Measurements from ENCODE around the gene CATSPER1.

The CATSPER1 gene

GRCh38 chr11:66070604-66071380 is 44.5 kb upstream of the CATSPER1 start:
- Histone ChIP-seq H3K4me3 (ENCODE audit: low read depth, low read length) (peak overlapping the region; percentile 72), H3K27ac (peak overlapping the region; percentile 76), H3K27me3 (replicated peaks) (no peaks in the 10 kb centered on the region), H3K36me3 (replicated peaks) (peaks cover 49% of the 10 kb centered on the region)
- no peak for TF ChIP-seq CTCF (IDR thresholded peaks at IDR 0.05; ENCODE audit: low read depth, low read length, missing control alignments)
- DNase-seq: no peak
- in situ Hi-C loops (cut with HindIII; ENCODE audit: low pct_ligation_motif_present, low sequenced_read_pairs): no loop called here

DNA sequence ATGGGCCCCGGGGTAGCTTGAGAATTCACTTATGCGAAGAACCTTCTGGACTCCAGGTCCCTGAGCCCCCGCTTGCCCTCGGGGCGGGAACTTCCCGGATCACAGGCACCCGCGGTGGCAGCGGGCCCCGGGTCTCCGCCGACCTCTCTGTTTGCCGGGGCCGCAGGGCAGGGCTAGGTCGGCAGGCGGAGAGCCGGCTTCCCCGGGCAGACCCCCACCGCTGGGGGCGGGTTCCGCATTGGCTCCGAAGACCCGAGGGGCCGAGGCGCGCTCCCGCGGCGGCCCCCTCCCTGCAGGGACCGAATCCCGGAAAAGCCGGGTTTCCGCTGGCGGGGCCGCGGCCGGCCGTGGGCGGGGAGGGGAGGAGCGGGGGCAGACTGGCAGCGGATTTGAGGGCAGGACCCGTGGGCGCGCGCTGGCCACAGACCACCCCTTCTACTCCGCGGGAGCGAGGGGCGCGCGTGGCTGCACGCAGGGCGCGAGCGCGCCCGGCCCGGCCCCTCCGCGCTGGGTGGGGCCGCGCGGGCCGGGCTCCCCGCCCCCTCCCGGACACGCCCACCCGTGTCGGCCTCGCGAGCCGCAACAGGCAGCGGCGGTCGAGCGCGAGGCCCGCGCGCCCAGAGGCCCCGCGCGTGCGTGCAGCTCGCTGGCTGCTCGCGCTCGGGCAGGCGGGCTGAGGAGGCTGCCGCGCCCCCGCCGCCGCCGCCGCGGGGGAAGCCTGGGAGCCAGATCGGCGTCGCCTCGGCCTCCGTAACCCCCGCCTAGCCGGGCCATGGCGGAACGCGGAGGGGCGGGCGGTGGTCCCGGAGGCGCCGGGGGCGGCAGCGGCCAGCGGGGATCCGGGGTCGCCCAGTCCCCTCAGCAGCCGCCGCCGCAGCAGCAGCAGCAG is 43.7 kb upstream of the CATSPER1 start, which contains the start of gene PACS1:
TSS of gene PACS1 (plus strand) at position 558 of the 889 bp plus-strand sequence. CDS start at position 773, 215 bp downstream.
- H3K36me3 ChIP-seq (replicated peaks): peaks cover 53% of the 10 kb centered on the region
- no peak for TF ChIP-seq CTCF (IDR thresholded peaks at IDR 0.05; ENCODE audit: low read depth, low read length, missing control alignments)
- H3K27me3 ChIP-seq (replicated peaks): no peaks in the 10 kb centered on the region
- H3K27ac ChIP-seq: peak within 1 kb of the TSS; percentile 78
- in situ Hi-C loops (cut with HindIII; ENCODE audit: low pct_ligation_motif_present, low sequenced_read_pairs): no loop called here
- peak; percentile 58 for DNase-seq
- H3K4me3 ChIP-seq (ENCODE audit: low read depth, low read length): peak within 1 kb of the TSS; percentile 72

- TF ChIP-seq CTCF (IDR thresholded peaks at IDR 0.05; ENCODE audit: low read depth, low read length, missing control alignments): peak; percentile 43
- in situ Hi-C loops (cut with HindIII; ENCODE audit: low pct_ligation_motif_present, low sequenced_read_pairs): no loop called here
- Histone ChIP-seq H3K4me3 (ENCODE audit: low read depth, low read length) (peak overlapping the region; percentile 47), H3K27ac (peak overlapping the region; percentile 78), H3K27me3 (replicated peaks) (no peaks in the 10 kb centered on the region), H3K36me3 (replicated peaks) (peaks cover 55% of the 10 kb centered on the region)
- peak; percentile 48 for DNase-seq
These were observed 42.8 kb upstream of the CATSPER1 start for GRCh38 chr11:66068923-66069714.

GRCh38 chr11:66068154-66068821 is 42.0 kb upstream of the CATSPER1 start:
- Histone ChIP-seq H3K4me3 (ENCODE audit: low read depth, low read length) (no peak overlapping the region), H3K27me3 (replicated peaks) (no peaks in the 10 kb centered on the region), H3K36me3 (replicated peaks) (peaks cover 61% of the 10 kb centered on the region), H3K27ac (peak overlapping the region; percentile 10)
- in situ Hi-C loops (cut with HindIII; ENCODE audit: low pct_ligation_motif_present, low sequenced_read_pairs): no loop called here
- DNase-seq: peak; percentile 67
- peak; percentile 97 for TF ChIP-seq CTCF (IDR thresholded peaks at IDR 0.05; ENCODE audit: low read depth, low read length, missing control alignments)

- DNase-seq: no peak
- H3K27me3 ChIP-seq (replicated peaks): no peaks in the 10 kb centered on the region
- H3K36me3 ChIP-seq (replicated peaks): peaks cover 61% of the 10 kb centered on the region
- in situ Hi-C loops (cut with HindIII; ENCODE audit: low pct_ligation_motif_present, low sequenced_read_pairs): no loop called here
- TF ChIP-seq CTCF (IDR thresholded peaks at IDR 0.05; ENCODE audit: low read depth, low read length, missing control alignments): no peak
- H3K4me3 ChIP-seq (ENCODE audit: low read depth, low read length): no peak overlapping the region
- no peak overlapping the region for H3K27ac ChIP-seq
These were observed 41.4 kb upstream of the CATSPER1 start for GRCh38 chr11:66067640-66068039.

All from brain microvascular endothelial cell (primary cell).